Ovary (tissue), 9 donors: Measurements from ENCODE around the gene SMOC2. TPM values are rescaled to one million over a fixed set of nuclear protein-coding genes. Genes with fewer than 3 reads are reported as not detected.

Source experiments
- DNase-seq, 5 donors: peaks; one replicate each; pipeline ENCODE4 v3.0.0-alpha.2; 2019 to 2020
- H3K27ac ChIP-seq, 2 donors: fragments of 200-600 bp; one replicate each; pipeline versions ENCODE4 v1.5.1 to v1.8.0; 2019 to 2022
- H3K27me3 ChIP-seq: fragments of 200-600 bp; one replicate; pipeline ENCODE4 v1.8.0; 2022
- H3K36me3 ChIP-seq: fragments of 200-600 bp; sonication (generic); one replicate; pipeline ENCODE4 v1.5.1; 2019
- H3K4me1 ChIP-seq: one replicate; pipeline ENCODE4 v1.8.1; 2013; ENCODE audit warnings: mild to moderate bottlenecking, moderate library complexity; ENCODE audit not compliant: insufficient read depth
- H3K4me3 ChIP-seq: fragments of 200-600 bp; sonication (generic); one replicate; pipeline ENCODE4 v1.5.1; 2017
- H3K9me3 ChIP-seq, 2 donors: fragments of 200-600 bp in 1 of 2; sonication (generic) in 1 of 2; one replicate each; pipeline versions ENCODE4 v1.5.1 to v1.8.1; 2013 to 2019; ENCODE audit warnings: mild to moderate bottlenecking in 1 of 2, moderate library complexity in 1 of 2
- EP300 ChIP-seq: sonication (generic); formaldehyde crosslinking; IDR thresholded peaks from one replicate; pipeline ENCODE4 v1.6.1; 2017; ENCODE audit warnings: antibody characterized with exemption
- POLR2A ChIP-seq: fragments of 450-650 bp; IDR thresholded peaks from one replicate; pipeline ENCODE4 v1.6.1; 2017; ENCODE audit warnings: antibody characterized with exemption, mild to moderate bottlenecking, moderate library complexity
- WGBS, 3 donors: extraction: QIAGEN DNeasy Blood & Tissue Kit in 1 of 3; methylation state at CpG; one replicate each; pipeline versions ENCODE4 v1.1.5 to v1.1.7; 2013 to 2017; 5-methylcytosine and 5-hydroxymethylcytosine counted together
- intact Hi-C, 4 donors: fragments of 100-400 bp; cut with DNase I; formaldehyde crosslinking; loops; one replicate each; pipeline versions ENCODE4 v1.11.0 to v1.15.1; 2022 to 2023
- polyA plus RNA-seq, 2 donors: library from polyadenylated mRNA; stranded (reverse); fragments of 200-250 nt in 1 of 2; fragments of 350-450 nt in 1 of 2; fragmentation: Illumina TruSeq in 1 of 2; extraction: RNeasy Lipid Tissue Mini Kit (QIAGEN cat#74804) in 1 of 2; gene quantifications; one replicate each; pipeline ENCODE4 v1.2.3, GENCODE V29; 2013 to 2014
- total RNA-seq, 7 donors: library from RNA; depleted of rRNA in 2 of 7; stranded (reverse); fragments of >200 nt in 2 of 7; fragmentation: NEBNext Ultra II Directional in 3 of 7; extraction: Animal tissue kit (Norgen Biotek cat#: 25700) in 3 of 7; gene quantifications; one replicate each; pipeline versions ENCODE4 v1.1.0 to v1.2.4, GENCODE V29; 2016 to 2023
- TF ChIP-seq, protein P1 (sequence below), 3 donors: fragments of 450-650 bp in 2 of 3; fragments of 200-600 bp in 1 of 3; IDR thresholded peaks; one replicate each; pipeline versions ENCODE4 v1.5.1 to v1.8.0; 2016 to 2022; ENCODE audit warnings: antibody characterized with exemption in 3 of 3, mild to moderate bottlenecking in 1 of 3
- donor health status: DM: no; HTN: no; CAD: no; lungs with moderate emphysema.
- donor health status: DM: no; HTN: no; CAD: no.
- donor health status: Bipolar disorder and iron deficiency.
- donor health status: DM: yes; HTN: yes; CAD: no.
- donor health status: DM: no; HTN: no; CAD: no.
- donor health status: DM: yes; HTN: yes; CAD: no.

The SMOC2 gene
- total and polyA plus RNA-seq, 9 donors = 84.4 to 272 (median 129) TPM

DNA sequence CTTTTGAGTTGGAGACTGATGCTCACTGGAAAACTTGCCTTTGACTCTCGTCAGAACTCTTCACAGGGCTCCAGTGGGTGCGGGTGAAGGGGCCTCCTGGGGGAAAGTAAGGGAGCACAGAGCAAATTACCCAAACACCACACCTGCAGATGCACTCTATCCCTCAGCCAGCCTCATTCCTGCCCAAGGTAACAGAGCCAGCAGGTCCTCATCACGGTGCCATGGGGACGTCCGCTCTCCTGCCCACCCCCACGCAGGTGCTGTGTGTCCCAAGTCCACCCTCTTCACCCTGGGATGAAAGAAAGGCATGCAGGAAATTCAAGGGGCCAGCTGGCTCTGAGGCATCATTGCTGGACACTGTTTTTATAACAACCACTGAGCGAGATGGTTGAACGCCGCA lies 269.0 kb downstream of the SMOC2 start:
- H3K27me3 ChIP-seq = no peaks in the 10 kb centered on the region
- TF ChIP-seq EP300 (no peak), POLR2A (no peak)
- intact Hi-C loops = no loop called here
- H3K4me3 ChIP-seq = no peak overlapping the region
- WGBS, 3 donors = 93 to 97% (median 96%) methylated on average over 9 of the region's 9 CpGs
- H3K36me3 ChIP-seq = no peaks in the 10 kb centered on the region
- no peak overlapping the region for H3K27ac ChIP-seq
- H3K4me1 ChIP-seq = peaks cover 3% of the 10 kb centered on the region
- H3K9me3 ChIP-seq = no peaks in the 10 kb centered on the region
- no peak for DNase-seq

DNA sequence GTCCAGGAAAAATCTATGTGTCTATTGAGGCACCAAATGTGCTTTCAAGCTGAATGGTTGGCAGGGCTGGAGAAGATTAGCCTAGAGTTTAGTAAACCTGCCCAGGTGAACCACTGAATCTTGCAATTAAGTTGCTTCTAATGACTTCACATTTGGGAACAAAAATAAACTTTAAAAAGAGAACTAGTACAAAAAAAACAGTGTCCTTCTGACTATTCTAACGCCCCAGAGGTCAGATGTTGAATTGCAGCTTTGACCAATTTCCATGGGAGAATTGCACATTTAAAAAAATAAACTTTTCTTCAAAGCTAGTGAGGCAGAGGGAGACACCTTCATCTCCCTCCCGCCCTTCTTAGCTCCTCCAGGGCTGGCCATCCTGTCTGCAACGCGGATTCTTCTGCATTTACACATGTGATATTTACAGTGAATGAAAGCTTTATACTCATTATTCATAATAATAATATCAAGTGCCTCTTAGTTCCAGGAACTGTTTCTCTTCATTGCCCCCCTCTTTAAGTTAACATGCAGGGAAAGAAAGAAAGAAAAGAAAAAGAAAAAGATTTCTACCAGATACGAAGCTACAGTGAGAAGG lies 270.2 kb downstream of the SMOC2 start:
- intact Hi-C loops = no loop called here
- no peaks in the 10 kb centered on the region for H3K9me3 ChIP-seq
- H3K4me3 ChIP-seq = no peak overlapping the region
- H3K4me1 ChIP-seq = peaks cover under 1% of the 10 kb centered on the region
- DNase-seq = no peak
- H3K36me3 ChIP-seq = no peaks in the 10 kb centered on the region
- TF ChIP-seq POLR2A = no peak
- TF ChIP-seq, protein P1, sequence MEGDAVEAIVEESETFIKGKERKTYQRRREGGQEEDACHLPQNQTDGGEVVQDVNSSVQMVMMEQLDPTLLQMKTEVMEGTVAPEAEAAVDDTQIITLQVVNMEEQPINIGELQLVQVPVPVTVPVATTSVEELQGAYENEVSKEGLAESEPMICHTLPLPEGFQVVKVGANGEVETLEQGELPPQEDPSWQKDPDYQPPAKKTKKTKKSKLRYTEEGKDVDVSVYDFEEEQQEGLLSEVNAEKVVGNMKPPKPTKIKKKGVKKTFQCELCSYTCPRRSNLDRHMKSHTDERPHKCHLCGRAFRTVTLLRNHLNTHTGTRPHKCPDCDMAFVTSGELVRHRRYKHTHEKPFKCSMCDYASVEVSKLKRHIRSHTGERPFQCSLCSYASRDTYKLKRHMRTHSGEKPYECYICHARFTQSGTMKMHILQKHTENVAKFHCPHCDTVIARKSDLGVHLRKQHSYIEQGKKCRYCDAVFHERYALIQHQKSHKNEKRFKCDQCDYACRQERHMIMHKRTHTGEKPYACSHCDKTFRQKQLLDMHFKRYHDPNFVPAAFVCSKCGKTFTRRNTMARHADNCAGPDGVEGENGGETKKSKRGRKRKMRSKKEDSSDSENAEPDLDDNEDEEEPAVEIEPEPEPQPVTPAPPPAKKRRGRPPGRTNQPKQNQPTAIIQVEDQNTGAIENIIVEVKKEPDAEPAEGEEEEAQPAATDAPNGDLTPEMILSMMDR (IDR thresholded peaks at IDR 0.05) = peak in 1 of 3 donors; percentile 31
- TF ChIP-seq EP300 = no peak
- 26 to 31% (median 31%) methylated on average over 5 of the region's 5 CpGs for WGBS, 3 donors
- no peaks in the 10 kb centered on the region for H3K27me3 ChIP-seq
- no peak overlapping the region for H3K27ac ChIP-seq

DNA sequence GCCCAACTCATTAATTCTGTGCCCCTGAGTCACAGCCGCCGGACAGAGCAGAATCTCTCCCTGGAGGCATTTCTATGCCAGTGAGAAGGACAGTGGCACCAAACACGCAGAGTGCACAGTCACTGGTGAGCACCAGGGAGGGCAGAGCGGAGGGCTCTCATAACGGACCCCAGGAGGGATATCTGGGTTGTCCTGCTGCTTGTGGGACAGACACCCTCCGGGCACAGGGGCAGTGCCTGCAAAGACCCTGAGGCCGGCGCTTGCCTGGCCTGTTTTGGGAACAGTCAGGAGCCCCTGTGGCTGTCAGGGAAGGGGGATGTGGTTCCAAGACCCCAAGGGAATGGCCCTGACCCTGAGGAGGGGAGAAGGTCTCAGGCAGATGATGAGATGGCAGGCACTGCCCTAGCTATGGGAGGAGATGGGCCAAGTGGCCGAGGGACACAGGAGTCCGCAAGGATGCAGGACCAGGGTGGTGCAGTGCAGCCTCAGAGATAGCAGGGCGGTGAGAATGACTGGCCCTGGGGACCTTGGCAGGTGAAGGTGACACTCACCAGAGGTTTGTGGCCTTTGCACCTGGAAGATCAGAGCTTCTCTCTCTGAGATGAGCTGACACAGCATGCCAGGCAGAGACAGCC lies 270.8 kb downstream of the SMOC2 start:
- no peaks in the 10 kb centered on the region for H3K9me3 ChIP-seq
- H3K4me1 ChIP-seq = no peaks in the 10 kb centered on the region
- H3K4me3 ChIP-seq = no peak overlapping the region
- intact Hi-C loops = no loop called here
- H3K27ac ChIP-seq = no peak overlapping the region
- 88 to 97% (median 93%) methylated on average over 11 of the region's 11 CpGs for WGBS, 3 donors
- no peaks in the 10 kb centered on the region for H3K36me3 ChIP-seq
- DNase-seq = peak in 1 of 5 donors; percentile 9
- TF ChIP-seq EP300 (no peak), POLR2A (no peak)
- TF ChIP-seq, protein P1 (IDR thresholded peaks at IDR 0.05) = no peak
- H3K27me3 ChIP-seq = no peaks in the 10 kb centered on the region

DNA sequence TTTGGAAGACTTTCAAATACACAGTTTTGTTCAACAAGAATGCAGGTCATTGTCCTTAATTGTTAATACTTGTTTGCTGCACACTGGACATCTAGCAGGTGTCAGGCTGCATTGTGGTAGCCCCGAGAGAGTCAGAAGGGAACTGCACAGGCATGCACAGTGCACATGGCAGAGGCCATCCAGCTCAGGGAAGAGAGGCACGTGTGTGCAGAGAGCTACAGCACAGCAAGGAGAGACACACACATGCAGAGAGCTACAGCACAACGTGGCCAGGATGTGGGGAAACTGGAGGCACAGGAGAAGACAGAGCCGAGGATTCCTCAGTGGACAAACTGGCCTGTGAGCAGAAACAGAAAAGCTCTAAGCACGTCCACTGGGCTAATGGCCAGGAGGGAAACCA lies 272.0 kb downstream of the SMOC2 start:
- H3K4me3 ChIP-seq = no peak overlapping the region
- intact Hi-C loops = no loop called here
- no peak for TF ChIP-seq POLR2A
- TF ChIP-seq, protein P1 (IDR thresholded peaks at IDR 0.05) = no peak
- TF ChIP-seq EP300 = no peak
- 81 to 87% (median 83%) methylated on average over 5 of the region's 5 CpGs for WGBS, 3 donors
- H3K27ac ChIP-seq = no peak overlapping the region
- no peaks in the 10 kb centered on the region for H3K36me3 ChIP-seq
- DNase-seq = peak in 1 of 5 donors; percentile 4
- no peaks in the 10 kb centered on the region for H3K9me3 ChIP-seq
- H3K4me1 ChIP-seq = no peaks in the 10 kb centered on the region
- no peaks in the 10 kb centered on the region for H3K27me3 ChIP-seq

DNA sequence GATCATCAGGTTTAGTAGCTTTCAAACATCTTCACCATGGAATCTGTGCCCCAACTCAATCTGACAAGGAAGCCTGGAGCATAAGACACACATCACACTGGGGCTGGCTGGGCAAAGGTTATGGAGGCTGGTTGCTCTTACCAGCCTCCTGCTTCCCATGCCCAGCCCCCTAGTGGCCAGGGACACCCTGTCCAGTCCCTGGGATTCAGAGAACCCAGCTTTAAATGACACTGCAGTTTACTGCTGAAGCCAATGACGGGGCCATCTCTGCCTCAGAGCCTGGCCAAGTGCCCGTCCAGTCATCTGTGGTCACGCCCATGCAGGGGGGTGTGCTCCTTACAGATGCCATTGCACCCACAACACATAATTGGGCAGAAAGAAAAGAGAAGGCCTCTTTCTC lies 272.9 kb downstream of the SMOC2 start:
- intact Hi-C loops = no loop called here
- Histone ChIP-seq H3K36me3 (no peaks in the 10 kb centered on the region), H3K4me1 (no peaks in the 10 kb centered on the region), H3K27ac (no peak overlapping the region), H3K9me3 (no peaks in the 10 kb centered on the region), H3K27me3 (no peaks in the 10 kb centered on the region), H3K4me3 (no peak overlapping the region)
- WGBS, 3 donors = 95 to 97% (median 96%) methylated on average over 3 of the region's 3 CpGs
- TF ChIP-seq POLR2A (no peak), EP300 (no peak)
- TF ChIP-seq, protein P1 (IDR thresholded peaks at IDR 0.05) = no peak
- DNase-seq = peak in 1 of 5 donors; percentile 10
